OCI-LY7 (cell line): ENCODE results near the gene TULP4.

ENCODE experiments used
- CTCF ChIP-seq: fragments of 200-600 bp; sonication (generic); conservative IDR thresholded peaks from 2 replicates; pipeline ENCODE4 v1.5.1; 2014; ENCODE audit warnings: mild to moderate bottlenecking, antibody characterized with exemption, low read length, moderate library complexity, mixed read lengths
- EZH2phosphoT487 ChIP-seq: fragments of 200-600 bp; sonication (generic); IDR thresholded peaks from 2 replicates; pipeline ENCODE4 v1.6.1; 2018; ENCODE audit warnings: low read depth, borderline replicate concordance, mild to moderate bottlenecking, mixed run types, antibody characterized with exemption, low read length, moderate library complexity, mixed read lengths

GRCh38 chr6:158519300-158519699 lies 207.0 kb downstream of the TULP4 start:
- TF ChIP-seq CTCF: no peak
- no peak for TF ChIP-seq EZH2phosphoT487
